ENCODE data around the gene ORMDL3. TPM values are rescaled to one million over a fixed set of nuclear protein-coding genes. Genes with fewer than 3 reads are reported as not detected.

The ORMDL3 gene
- polyA plus RNA-seq, 3 donors = 9.4 to 13.5 (median 11.8) TPM

- Histone ChIP-seq H3K27ac (ENCODE audit: low read depth in 1 of 2, low read length in 2 of 2) (no peak overlapping the region), H3K79me2 (ENCODE audit: insufficient read depth, low read length) (peaks cover 31% of the 10 kb centered on the region), H3K9me3 (replicated peaks in 1 of 2; ENCODE audit: control insufficient read depth in 1 of 2, insufficient read depth in 1 of 2, low read length in 2 of 2) (no peaks in the 10 kb centered on the region), H3K4me3 (replicated peaks in 1 of 3; ENCODE audit: low read depth in 2 of 3, low read length in 3 of 3) (peak overlapping the region in 1 of 3 experiments; percentile 97), H3K4me2 (replicated peaks; ENCODE audit: extremely low read depth, low read length, poor library complexity, severe bottlenecking) (peak overlapping the region; percentile 97), H4K20me1 (ENCODE audit: insufficient read depth, low read length) (peaks cover 11% of the 10 kb centered on the region), H3K36me3 (replicated peaks in 1 of 2; ENCODE audit: control insufficient read depth in 1 of 2, insufficient read depth in 2 of 2, low read length in 2 of 2) (peaks cover 18 to 32% of the 10 kb centered on the region in 2 donors), H2AFZ (ENCODE audit: insufficient read depth, low read depth, low read length, poor library complexity, severe bottlenecking) (peak overlapping the region; percentile 99), H3K9ac (ENCODE audit: insufficient read depth, low read length, poor library complexity, severe bottlenecking) (peak overlapping the region; percentile 79), H3K27me3 (ENCODE audit: control insufficient read depth in 2 of 2, insufficient read depth in 2 of 2, low read length in 2 of 2) (no peaks in the 10 kb centered on the region), H3K4me1 (ENCODE audit: control insufficient read depth in 1 of 2, insufficient read depth in 2 of 2, low read length in 2 of 2) (peaks cover 47 to 69% of the 10 kb centered on the region in 2 donors)
- Mint-ChIP-seq H3K9me3 (peaks cover 0 to 2% (median 0%) of the 10 kb centered on the region in 7 donors), H3K27ac (peak overlapping the region in 3 of 7 donors; percentile 37 to 57 (median 49)), H3K27me3 (ENCODE audit: low read depth in 3 of 3) (peaks cover 0 to 2% (median 0%) of the 10 kb centered on the region in 3 donors), H3K4me1 (peaks cover 62% of the 10 kb centered on the region), H3K4me3 (peak overlapping the region; percentile 92 to 99), H3K36me3 (peaks cover 22 to 29% of the 10 kb centered on the region in 2 donors)
- intact Hi-C loops (cut with micrococcal nuclease) = loop anchor here (2.0 to 10.0 kb wide), 2 partner anchors 55 to 59 kb away; partner anchors contain the start of gene PSMD3 (in 2 of the 2)
- no peak for DNase-seq
- WGBS (ENCODE audit: insufficient coverage) = 42% methylated on average over 3 of the region's 4 CpGs
- no peak for TF ChIP-seq CTCF (IDR thresholded peaks at IDR 0.05)
Measured at GRCh38 chr17:39926135-39926587, 1.2 kb downstream of the ORMDL3 start.

- Histone ChIP-seq H4K20me1 (ENCODE audit: insufficient read depth, low read length) (peaks cover 11% of the 10 kb centered on the region), H3K4me3 (replicated peaks in 1 of 3; ENCODE audit: low read depth in 2 of 3, low read length in 3 of 3) (no peak overlapping the region), H3K79me2 (ENCODE audit: insufficient read depth, low read length) (peaks cover 31% of the 10 kb centered on the region), H3K36me3 (replicated peaks in 1 of 2; ENCODE audit: control insufficient read depth in 1 of 2, insufficient read depth in 2 of 2, low read length in 2 of 2) (peaks cover 18 to 37% of the 10 kb centered on the region in 2 donors), H3K9ac (ENCODE audit: insufficient read depth, low read length, poor library complexity, severe bottlenecking) (no peak overlapping the region), H3K4me1 (ENCODE audit: control insufficient read depth in 1 of 2, insufficient read depth in 2 of 2, low read length in 2 of 2) (peaks cover 49 to 71% of the 10 kb centered on the region in 2 donors), H3K4me2 (replicated peaks; ENCODE audit: extremely low read depth, low read length, poor library complexity, severe bottlenecking) (no peak overlapping the region), H3K27me3 (ENCODE audit: control insufficient read depth in 2 of 2, insufficient read depth in 2 of 2, low read length in 2 of 2) (no peaks in the 10 kb centered on the region), H3K9me3 (replicated peaks in 1 of 2; ENCODE audit: control insufficient read depth in 1 of 2, insufficient read depth in 1 of 2, low read length in 2 of 2) (no peaks in the 10 kb centered on the region), H3K27ac (ENCODE audit: low read depth in 1 of 2, low read length in 2 of 2) (no peak overlapping the region), H2AFZ (ENCODE audit: insufficient read depth, low read depth, low read length, poor library complexity, severe bottlenecking) (no peak overlapping the region)
- H3K9me3 Mint-ChIP-seq = peaks cover 0 to 2% (median 0%) of the 10 kb centered on the region in 7 donors
- peaks cover 65% of the 10 kb centered on the region for H3K4me1 Mint-ChIP-seq
- H3K27me3 Mint-ChIP-seq (ENCODE audit: low read depth in 3 of 3) = peaks cover 0 to 2% (median 0%) of the 10 kb centered on the region in 3 donors
- no peak overlapping the region for H3K4me3 Mint-ChIP-seq
- intact Hi-C loops (cut with micrococcal nuclease) = loop anchor here (2.0 to 10.0 kb wide), 2 partner anchors 55 to 59 kb away; partner anchors contain the start of gene PSMD3 (in 2 of the 2)
- 95% methylated on average over 9 of the region's 11 CpGs for WGBS (ENCODE audit: insufficient coverage)
- TF ChIP-seq CTCF (IDR thresholded peaks at IDR 0.05) = no peak
- H3K27ac Mint-ChIP-seq = peak overlapping the region in 1 of 7 donors; percentile 14
- no peak for DNase-seq
- peaks cover 24 to 35% of the 10 kb centered on the region in 2 donors for H3K36me3 Mint-ChIP-seq
Measured at GRCh38 chr17:39925282-39926134, 1.9 kb downstream of the ORMDL3 start.
